ENCODE results near the gene ZIC4.

Gene ZIC4

GRCh38 chr3:147406028-147406931 lies at the start of gene ZIC4:
Gene ZIC4 (minus strand): TSS chr3:147406543. CDS start chr3:147402797, 3,746 bp downstream.
- no peak for DNase-seq

- DNase-seq, result no peak
Observed at GRCh38 chr3:147449669-147450068, 43.3 kb upstream of the ZIC4 start.

GRCh38 chr3:147447224-147447623 lies 40.9 kb upstream of the ZIC4 start:
- no peak for DNase-seq

DNA sequence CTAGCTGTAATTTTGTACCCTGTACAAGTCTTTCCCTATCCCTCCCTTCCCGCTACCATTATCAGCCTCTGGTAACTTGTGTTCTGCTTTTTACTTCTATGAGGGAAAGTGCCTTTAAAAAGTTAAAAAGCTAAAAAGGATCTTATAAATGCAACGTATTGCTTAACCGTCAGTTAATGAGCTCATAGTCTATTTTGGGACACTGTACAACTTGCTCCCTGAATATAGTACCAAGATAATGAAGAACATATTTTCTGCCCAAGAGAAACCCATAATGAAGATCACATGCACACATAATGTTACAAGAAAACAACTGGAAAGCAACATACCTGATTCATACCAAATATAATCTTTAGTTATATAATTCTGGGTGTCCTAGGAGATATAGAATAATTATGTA lies 25.4 kb upstream of the ZIC4 start:
- no peak for DNase-seq

DNA sequence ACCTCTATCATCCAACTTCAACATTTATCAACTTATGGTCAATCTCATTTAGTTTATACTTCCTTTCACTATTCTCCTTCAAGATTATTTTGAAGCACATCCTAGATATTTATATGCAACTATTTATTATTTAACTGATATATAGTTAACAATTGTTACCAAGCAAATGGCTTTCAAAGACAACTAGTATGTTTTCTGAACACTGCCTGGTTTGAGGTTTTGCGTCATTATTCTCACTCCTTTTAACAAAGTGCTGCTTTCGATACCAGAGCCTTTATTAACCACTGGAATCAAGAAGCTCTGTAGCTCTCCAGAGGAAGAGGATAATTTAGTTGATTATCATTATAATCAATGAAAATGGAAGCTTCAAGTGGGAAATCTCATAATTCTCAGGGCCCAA lies 22.4 kb upstream of the ZIC4 start:
- DNase-seq, result no peak

DNA sequence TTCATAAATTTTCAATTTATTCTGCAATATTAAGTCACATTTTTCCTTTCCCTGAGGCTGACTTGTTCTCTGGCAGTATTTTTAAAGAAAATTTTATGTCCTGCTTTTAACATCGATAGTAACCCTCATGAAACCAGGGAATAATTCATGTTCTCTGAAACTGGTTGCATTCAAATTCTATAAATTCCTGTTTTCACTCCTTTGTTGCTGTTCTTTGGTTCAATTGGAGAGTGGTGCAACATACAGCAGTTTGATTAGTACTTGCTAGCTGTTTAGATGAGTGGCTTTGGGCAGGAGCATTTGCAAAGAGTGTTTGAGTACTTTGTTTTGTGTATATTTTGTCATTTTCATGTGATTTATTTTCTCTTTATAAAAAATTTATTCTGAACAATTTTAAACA lies 22.0 kb upstream of the ZIC4 start:
- no peak for DNase-seq

- no peak for DNase-seq
Observed at GRCh38 chr3:147427746-147428145, 21.4 kb upstream of the ZIC4 start.

GRCh38 chr3:147426931-147427330 lies 20.6 kb upstream of the ZIC4 start:
- DNase-seq, result no peak

DNA sequence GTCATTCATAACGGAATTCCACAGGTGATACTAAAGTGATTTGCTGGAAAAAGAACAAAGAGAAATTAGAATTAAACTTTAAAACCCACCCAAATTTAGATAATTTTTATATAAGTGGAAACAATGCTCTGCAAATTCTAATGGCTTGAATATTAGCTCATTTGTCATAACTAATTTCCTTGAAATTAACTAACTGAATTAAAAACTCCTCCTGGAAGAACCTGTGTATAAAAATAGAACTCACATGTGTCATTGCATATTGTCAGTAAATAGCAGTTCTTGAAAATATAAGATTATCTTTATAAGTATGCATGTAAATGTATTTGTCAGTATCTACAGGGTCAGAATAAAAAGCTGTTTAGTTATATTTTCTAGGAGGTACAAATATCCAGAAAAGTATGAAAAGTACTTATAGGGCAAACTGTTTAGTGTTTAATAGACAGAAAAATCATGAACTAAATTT lies 19.1 kb upstream of the ZIC4 start:
- DNase-seq, result no peak

DNA sequence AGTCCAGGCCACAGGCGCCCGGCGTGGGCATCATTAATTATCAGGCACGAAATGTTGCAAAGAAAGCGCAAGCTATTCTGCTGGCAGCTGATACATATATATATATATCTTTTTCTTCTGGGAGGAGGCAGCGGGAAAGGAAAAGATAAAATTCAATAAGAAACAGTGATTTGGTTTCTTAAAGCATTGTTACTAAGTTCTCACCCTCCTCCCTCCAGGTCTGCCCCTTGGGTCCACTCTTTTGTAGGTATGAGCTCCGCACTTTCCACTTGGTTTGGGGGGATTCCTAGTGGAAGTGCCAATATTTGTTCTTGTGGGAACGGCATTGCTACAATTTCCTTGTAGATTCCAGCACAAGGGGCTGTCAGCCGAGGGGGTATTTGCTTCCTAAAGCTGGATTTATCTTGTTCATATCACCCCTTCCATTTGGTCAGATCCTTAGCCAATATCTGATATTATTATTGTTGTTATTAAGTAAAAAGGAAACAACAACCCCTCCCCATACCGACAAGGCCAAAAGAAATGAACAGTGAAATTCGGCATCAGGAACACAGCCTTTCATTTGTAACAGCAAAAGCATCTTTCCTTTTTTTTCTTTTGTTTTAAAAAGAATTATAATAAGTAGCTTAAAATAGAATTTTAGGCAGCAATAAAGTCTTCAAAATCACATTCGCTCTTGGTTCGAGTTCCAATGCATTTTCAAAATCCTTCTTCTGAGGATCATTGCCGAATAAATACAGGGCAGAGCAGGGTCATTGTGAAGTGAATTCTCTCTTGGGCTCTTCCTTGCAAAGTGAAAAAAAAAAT lies 18.4 kb upstream of the ZIC4 start:
- no peak for DNase-seq

- DNase-seq, result no peak
Observed at GRCh38 chr3:147423798-147424580, 17.6 kb upstream of the ZIC4 start.

DNA sequence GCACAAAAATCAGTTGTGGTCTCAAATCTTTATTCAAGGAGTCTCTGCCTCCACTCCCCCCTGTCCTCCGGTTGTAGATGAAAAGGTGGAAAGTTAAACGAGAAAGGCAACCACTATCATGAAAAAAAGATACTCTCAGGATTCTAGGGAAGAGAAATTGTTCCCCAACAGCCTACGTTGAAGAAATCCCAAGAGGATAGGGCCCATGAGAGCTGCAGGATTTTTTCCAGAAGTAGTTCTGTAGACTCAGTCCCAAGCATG lies 17.1 kb upstream of the ZIC4 start:
- DNase-seq, result no peak

DNA sequence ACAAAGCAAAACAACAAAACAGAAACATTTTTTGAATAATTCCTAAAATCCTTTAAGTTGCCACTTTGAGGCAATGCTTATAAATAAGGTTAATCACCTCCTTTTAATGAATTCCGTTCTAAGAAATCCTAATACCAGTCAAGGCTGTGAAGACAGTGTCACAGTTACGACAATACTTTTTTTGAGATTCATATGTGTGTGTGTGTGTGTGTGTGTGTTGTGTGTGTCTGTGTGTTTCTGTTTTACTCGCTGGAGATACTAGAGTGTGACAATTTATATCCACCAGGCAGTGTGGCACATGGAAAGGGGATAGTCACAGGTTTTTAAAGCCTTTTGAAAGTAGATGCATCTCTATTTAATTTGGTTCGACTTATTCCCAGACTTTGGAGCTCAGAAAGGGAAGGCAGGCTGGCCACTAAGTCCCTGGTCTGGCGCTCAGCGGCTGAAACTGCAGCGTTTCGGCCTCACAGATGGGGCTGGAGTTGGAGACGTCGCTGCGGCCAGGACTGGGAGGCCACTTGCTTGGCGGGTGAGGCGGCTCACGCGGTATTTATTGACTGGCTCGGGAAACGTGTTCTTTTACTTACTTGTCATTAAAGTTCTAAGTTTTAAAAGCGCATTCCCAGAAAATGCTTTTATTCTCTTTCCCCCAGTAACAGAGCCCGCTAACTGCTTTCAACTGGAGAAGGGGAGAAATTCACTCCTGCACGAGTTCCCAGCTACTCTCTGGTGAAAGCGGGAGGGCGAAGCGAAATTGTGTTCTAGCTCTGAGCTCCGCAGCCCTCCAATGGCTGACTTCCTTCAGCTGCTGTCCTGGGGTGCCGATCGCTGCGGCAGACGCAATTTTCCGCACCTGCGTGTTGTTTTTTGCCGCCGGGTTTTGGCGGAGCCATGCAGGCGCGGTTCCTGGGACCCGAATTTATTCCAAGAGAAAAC lies 16.5 kb upstream of the ZIC4 start:
- DNase-seq, result no peak

- DNase-seq, result no peak
Observed at GRCh38 chr3:147422196-147422595, 15.9 kb upstream of the ZIC4 start.

- DNase-seq, result no peak
Observed at GRCh38 chr3:147421184-147421912, 15.0 kb upstream of the ZIC4 start.

DNA sequence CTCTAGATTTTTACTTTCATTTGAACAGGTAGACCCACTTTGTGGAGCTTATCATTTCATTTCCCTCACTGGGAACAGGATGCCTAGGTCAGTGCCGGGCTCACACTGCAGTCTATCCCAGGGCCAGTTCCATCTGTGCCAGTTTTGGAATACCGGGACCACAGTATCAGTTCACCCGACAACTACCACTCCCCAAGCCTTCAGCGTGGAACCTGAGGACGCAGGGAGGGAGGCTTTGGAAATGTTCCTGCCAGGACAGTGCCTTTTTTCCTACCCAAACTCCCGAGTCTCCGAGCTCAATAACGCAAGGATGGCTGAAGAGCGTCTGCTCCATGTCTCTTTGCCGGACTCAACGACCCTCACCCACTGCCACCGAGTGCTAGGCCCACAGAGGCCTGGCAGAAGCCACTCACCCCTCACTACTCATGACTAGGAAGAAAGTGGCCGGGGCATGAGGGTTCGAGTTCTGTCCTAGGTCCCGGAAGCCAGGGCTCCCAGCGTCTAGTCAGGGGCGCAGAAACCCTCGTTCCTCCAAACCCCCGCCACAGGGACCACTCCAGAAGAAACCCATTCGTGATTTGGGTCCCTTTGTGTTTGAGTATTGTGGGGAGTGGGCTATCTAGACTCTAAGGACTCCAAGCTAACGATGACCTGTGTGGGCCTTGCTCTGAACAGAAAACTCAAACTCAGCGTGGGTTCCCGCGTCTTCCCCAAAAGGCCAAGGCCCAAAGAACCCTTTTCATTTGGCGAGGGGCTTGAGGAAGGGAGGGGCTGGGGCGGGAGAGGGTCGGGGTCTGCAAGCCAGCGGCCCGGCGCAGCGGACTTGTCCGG lies 14.2 kb upstream of the ZIC4 start:
- DNase-seq, result no peak

- DNase-seq, result no peak
Observed at GRCh38 chr3:147419781-147420224, 13.5 kb upstream of the ZIC4 start.

DNA sequence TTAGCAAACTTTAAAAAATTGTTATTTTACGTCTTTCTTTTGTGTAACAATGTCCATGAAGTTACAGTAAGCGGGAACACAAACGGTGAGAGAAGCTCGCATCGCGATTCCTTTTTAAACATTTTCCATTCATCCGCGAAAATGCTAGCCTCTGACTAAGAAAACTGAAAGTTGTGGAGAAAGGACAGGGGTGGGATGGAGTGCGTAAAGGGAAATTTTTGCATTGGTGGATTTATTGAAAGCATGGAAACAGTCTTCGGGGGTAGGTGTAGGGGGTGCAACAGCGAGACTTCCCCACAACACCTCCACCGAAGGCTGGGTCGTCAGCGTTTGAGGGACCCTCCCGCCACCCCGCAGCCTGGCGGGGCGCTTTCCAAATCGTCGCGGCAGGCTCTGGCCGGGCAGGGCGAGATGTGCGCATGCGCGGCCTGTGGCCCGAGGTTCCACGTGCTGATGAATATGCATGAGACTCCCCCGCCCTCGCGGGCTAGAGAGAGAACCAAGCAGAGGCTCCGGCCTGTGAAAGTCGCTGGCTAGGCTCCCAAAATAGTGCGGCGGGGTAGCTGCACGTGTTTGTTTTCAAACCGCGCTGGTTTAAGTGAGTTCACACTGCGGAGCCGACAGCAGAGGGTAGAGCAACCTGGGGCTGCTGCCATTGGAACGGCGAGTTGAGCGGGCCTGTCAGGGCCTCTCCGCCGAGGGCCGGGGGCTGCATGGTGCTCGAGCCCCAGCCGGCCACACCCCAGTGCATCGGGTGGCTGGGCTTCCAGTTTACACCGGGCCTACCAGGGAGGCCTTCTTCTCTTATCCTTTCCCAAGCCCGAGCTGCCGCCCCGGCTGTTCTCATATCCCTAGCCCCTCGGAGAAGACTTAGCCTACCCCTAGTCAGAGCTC lies 12.7 kb upstream of the ZIC4 start:
- DNase-seq, result no peak

GRCh38 chr3:147418371-147418781 lies 12.0 kb upstream of the ZIC4 start:
- DNase-seq, result no peak
